Measurements from ENCODE around the gene TNFAIP1. TPM values are rescaled to one million over a fixed set of nuclear protein-coding genes. Genes with fewer than 3 reads are reported as not detected.

The TNFAIP1 gene
- total RNA-seq, 1 experiment from 2014 or later, result 21.8 TPM

- no peaks in the 10 kb centered on the region for H3K79me2 ChIP-seq (ENCODE audit: insufficient read depth, low read length)
- H4K20me1 ChIP-seq (ENCODE audit: control insufficient read depth, insufficient read depth, insufficient read length), result no peaks in the 10 kb centered on the region
Measured at GRCh38 chr17:28344011-28344410, 8.4 kb downstream of the TNFAIP1 start.

More at GRCh38 chr17:28344011-28344410, 8.4 kb downstream of the TNFAIP1 start:
- Histone ChIP-seq H3K23me2 (ENCODE audit: insufficient read length, low read depth, low read length, poor library complexity, severe bottlenecking) (no peaks in the 10 kb centered on the region), H3K23ac (ENCODE audit: insufficient read length, low read depth, low read length) (no peak overlapping the region), H4K8ac (replicated peaks; ENCODE audit: insufficient read length, low read depth, low read length) (no peak overlapping the region), H3K27me3 (ENCODE audit: insufficient read depth, low read length) (no peaks in the 10 kb centered on the region), H2BK5ac (ENCODE audit: insufficient read length, low read length) (no peak overlapping the region), H2BK120ac (ENCODE audit: low read depth, low read length, poor library complexity, severe bottlenecking) (no peak overlapping the region), H3K56ac (ENCODE audit: insufficient read length, low read depth, low read length) (no peak overlapping the region), H3K18ac (ENCODE audit: insufficient read length, low read depth, low read length) (no peak overlapping the region), H3K79me1 (ENCODE audit: insufficient read depth, low read depth, low read length, poor library complexity, severe bottlenecking) (no peaks in the 10 kb centered on the region), H3K4ac (ENCODE audit: low read depth, low read length) (no peak overlapping the region), H2AFZ (ENCODE audit: low read length) (no peak overlapping the region), H4K5ac (ENCODE audit: insufficient read length, low read depth, low read length) (no peak overlapping the region), H3K14ac (ENCODE audit: insufficient read depth, low read length) (no peak overlapping the region), H2AK5ac (ENCODE audit: insufficient read length, low read length) (no peak overlapping the region), H3K4me2 (ENCODE audit: insufficient read depth, insufficient read length, low read length) (no peak overlapping the region), H3T11ph (ENCODE audit: low read length) (no peak overlapping the region), H3K9ac (ENCODE audit: extremely low read depth, insufficient read length, low read length) (no peak overlapping the region), H2BK15ac (ENCODE audit: low read depth, low read length) (no peak overlapping the region), H2BK20ac (ENCODE audit: low read depth, low read length, poor library complexity, severe bottlenecking) (no peak overlapping the region), H2BK12ac (ENCODE audit: insufficient read length, low read depth, low read length) (no peak overlapping the region), H3K4me1 (ENCODE audit: insufficient read depth, low read length) (no peaks in the 10 kb centered on the region), H3K9me3 (ENCODE audit: control insufficient read depth, low read depth, low read length) (no peaks in the 10 kb centered on the region), H4K91ac (ENCODE audit: insufficient read length, low read depth, low read length) (no peak overlapping the region), H3K27ac (ENCODE audit: insufficient read length, low read depth, low read length) (no peak overlapping the region)
- no CpG with 5 or more reads among the region's 9 CpGs for WGBS (ENCODE audit: extremely low coverage, insufficient read length, low lambda C conversion rate)
- 0 out of 7 replicates have a peak overlapping the region, but pooled peaks of 1 of the 3 experiments have one; percentile 28 for H3K27ac Mint-ChIP-seq
- no peak for DNase-seq
- H3K27me3 Mint-ChIP-seq (ENCODE audit: low read depth), result no peaks in the 10 kb centered on the region
- no peak for TF ChIP-seq CTCF (conservative IDR thresholded peaks at IDR 0.05)
- H3K36me3 Mint-ChIP-seq (ENCODE audit: insufficient read depth in 1 of 3, low read depth in 3 of 3), result peaks cover 22 to 79% (median 69%) of the 10 kb centered on the region in 3 experiments; a peak in 6 of 7 replicates
- peaks cover 16 to 17% of the 10 kb centered on the region in 2 experiments for H3K4me1 Mint-ChIP-seq
- H3K9me3 Mint-ChIP-seq, result no peaks in the 10 kb centered on the region
- H3K4me3 Mint-ChIP-seq, result no peak overlapping the region
